WERI-Rb-1 (cell line): Measurements from ENCODE around the gene NBAS.
"Not testable (repeated sequence)": the region's sequence is repeated elsewhere in the genome, so short reads cannot be mapped to it uniquely, and the experiment has no call there.

Experiments
- DNase-seq: peaks from one replicate; pipeline ENCODE4 v3.0.0-alpha.2; 2020
- H3K27ac ChIP-seq: fragments of 250-450 bp; sonication (Bioruptor Pico); 2 replicates; pipeline ENCODE4 v1.5.1; 2020; ENCODE audit warnings: mild to moderate bottlenecking, moderate library complexity
- H3K27me3 ChIP-seq: fragments of 250-450 bp; sonication (Bioruptor Pico); 2 replicates; pipeline ENCODE4 v1.5.1; 2021; ENCODE audit warnings: mild to moderate bottlenecking, low read depth, moderate library complexity; ENCODE audit not compliant: insufficient read depth, severe bottlenecking
- H3K36me3 ChIP-seq: fragments of 250-450 bp; sonication (Bioruptor Pico); 2 replicates; pipeline ENCODE4 v1.5.1; 2020; ENCODE audit warnings: mild to moderate bottlenecking, moderate library complexity
- H3K4me3 ChIP-seq: 2 replicates; pipeline ENCODE4 v1.5.1; 2011; ENCODE audit warnings: low read depth, mild to moderate bottlenecking, control low read depth, low read length
- H3K9me3 ChIP-seq: fragments of 250-450 bp; sonication (Bioruptor Pico); 2 replicates; pipeline ENCODE4 v1.5.1; 2021; ENCODE audit warnings: mild to moderate bottlenecking, moderate library complexity; ENCODE audit not compliant: severe bottlenecking
- CTCF ChIP-seq: IDR thresholded peaks from 2 replicates; pipeline ENCODE4 v1.5.1; 2011; ENCODE audit warnings: low read depth, mild to moderate bottlenecking, control low read depth, inconsistent platforms, low read length

The NBAS gene

GRCh38 chr2:15262792-15263191, 298.3 kb downstream of the NBAS start:
- TF ChIP-seq CTCF, result no peak
- no peaks in the 10 kb centered on the region for H3K36me3 ChIP-seq
- DNase-seq, result no peak
- H3K9me3 ChIP-seq, result peaks cover 8% of the 10 kb centered on the region
- no peaks in the 10 kb centered on the region for H3K27me3 ChIP-seq
- no peak overlapping the region for H3K4me3 ChIP-seq
- no peak overlapping the region for H3K27ac ChIP-seq

- Histone ChIP-seq H3K27ac (no peak overlapping the region), H3K4me3 (no peak overlapping the region), H3K27me3 (no peaks in the 10 kb centered on the region), H3K9me3 (peaks cover 8% of the 10 kb centered on the region), H3K36me3 (no peaks in the 10 kb centered on the region)
- DNase-seq, result no peak
- TF ChIP-seq CTCF, result no peak
Measured at GRCh38 chr2:15260835-15261234, 300.3 kb downstream of the NBAS start.

- DNase-seq, result no peak
- H3K4me3 ChIP-seq, result no peak overlapping the region
- no peaks in the 10 kb centered on the region for H3K36me3 ChIP-seq
- peaks cover 8% of the 10 kb centered on the region for H3K9me3 ChIP-seq
- no peak for TF ChIP-seq CTCF
- H3K27ac ChIP-seq, result no peak overlapping the region
- H3K27me3 ChIP-seq, result no peaks in the 10 kb centered on the region
Measured at GRCh38 chr2:15260196-15260595, 300.9 kb downstream of the NBAS start.

GRCh38 chr2:15259356-15259756, 301.8 kb downstream of the NBAS start:
- DNase-seq, result no peak
- Histone ChIP-seq H3K27ac (no peak overlapping the region), H3K36me3 (no peaks in the 10 kb centered on the region), H3K27me3 (no peaks in the 10 kb centered on the region), H3K9me3 (peaks cover 8% of the 10 kb centered on the region), H3K4me3 (no peak overlapping the region)
- no peak for TF ChIP-seq CTCF

- H3K27me3 ChIP-seq, H3K27ac ChIP-seq, H3K36me3 ChIP-seq, DNase-seq, H3K4me3 ChIP-seq, H3K9me3 ChIP-seq: not testable (repeated sequence)
Measured at GRCh38 chr2:15258385-15258784, 302.7 kb downstream of the NBAS start.

GRCh38 chr2:15253835-15254286, 307.3 kb downstream of the NBAS start:
- no peak for DNase-seq
- H3K4me3 ChIP-seq, result no peak overlapping the region
- H3K27ac ChIP-seq, result no peak overlapping the region
- TF ChIP-seq CTCF, result no peak
- H3K36me3 ChIP-seq, result no peaks in the 10 kb centered on the region
- H3K9me3 ChIP-seq, result peaks cover 8% of the 10 kb centered on the region
- H3K27me3 ChIP-seq, result no peaks in the 10 kb centered on the region
